IMR-90 (cell line): Measurements from ENCODE around the gene RGS3. TPM values are rescaled to one million over a fixed set of nuclear protein-coding genes. Genes with fewer than 3 reads are reported as not detected.

Experiments used
- ATAC-seq: fragments of 200-7000 bp; cut with Tn5 transposase; 2 replicates; pipeline ENCODE4 v1.9.1; 2020; ENCODE audit warnings: low read depth, mild to moderate bottlenecking, moderate library complexity
- BruUV-seq: library from RNA; stranded (reverse); fragments of 400-500 nt; replicated peaks from 2 replicates; lab custom pipeline; 2021; lab: Mats Ljungman, UMichigan
- CTCF ChIA-PET: fragments of 300-600 bp; formaldehyde crosslinking; extraction: SDS; loops from one replicate; lab custom pipeline; 2021; ENCODE audit warnings: antibody characterized with exemption; lab: Yijun Ruan, JAX
- POLR2A ChIA-PET: fragments of 300-600 bp; sonication (Branson Sonifier 250); formaldehyde crosslinking; loops from one replicate; lab custom pipeline; 2022; ENCODE audit warnings: antibody characterized with exemption; ENCODE audit not compliant: unreplicated experiment; lab: Charles Lee
- DNase-seq: peaks from one replicate; pipeline ENCODE4 v3.0.0; 2013
- H2AFZ ChIP-seq: replicated peaks from 2 replicates; pipeline ENCODE3; 2013; ENCODE audit warnings: low read length, mild to moderate bottlenecking; ENCODE audit not compliant: poor library complexity
- H2AK5ac ChIP-seq: 2 replicates; pipeline ENCODE4 v1.6.1; 2013; ENCODE audit warnings: low read depth, low read length, inconsistent platforms
- H2AK9ac ChIP-seq: replicated peaks from 2 replicates; pipeline ENCODE3; 2013; ENCODE audit warnings: mild to moderate bottlenecking, low read depth, low read length, moderate library complexity; ENCODE audit not compliant: poor library complexity
- H2BK120ac ChIP-seq: 2 replicates; pipeline ENCODE4 v1.6.1; 2013; ENCODE audit warnings: low read depth, low read length, inconsistent platforms
- H2BK15ac ChIP-seq: 3 replicates; pipeline ENCODE4 v1.6.1; 2013; ENCODE audit warnings: low read depth, low read length, inconsistent platforms
- H2BK20ac ChIP-seq: 2 replicates; pipeline ENCODE4 v1.6.1; 2013; ENCODE audit warnings: low read depth, mild to moderate bottlenecking, inconsistent platforms, low read length, moderate library complexity
- H2BK5ac ChIP-seq: 2 replicates; pipeline ENCODE4 v1.6.1; 2013; ENCODE audit warnings: mild to moderate bottlenecking, low read depth, low read length, inconsistent platforms; ENCODE audit not compliant: poor library complexity, severe bottlenecking
- H3K14ac ChIP-seq: replicated peaks from 2 replicates; pipeline ENCODE4 v1.6.1; 2013; ENCODE audit warnings: low read depth, low read length, inconsistent platforms
- H3K18ac ChIP-seq: 2 replicates; pipeline ENCODE4 v1.6.1; 2013; ENCODE audit warnings: low read depth, low read length, control low read depth
- H3K23ac ChIP-seq: 2 replicates; pipeline ENCODE4 v1.6.1; 2013; ENCODE audit warnings: low read depth, low read length, inconsistent platforms
- H3K27ac ChIP-seq: 2 replicates; pipeline ENCODE4 v1.5.1; 2013; ENCODE audit warnings: mild to moderate bottlenecking, control low read depth, low read length; ENCODE audit not compliant: insufficient read depth
- H3K27me3 ChIP-seq: 2 replicates; pipeline ENCODE4 v1.6.1; 2013; ENCODE audit warnings: low read length; ENCODE audit not compliant: control insufficient read depth, insufficient read depth
- H3K36me3 ChIP-seq: 2 replicates; pipeline ENCODE4 v1.6.1; 2013; ENCODE audit warnings: low read length, mixed read lengths; ENCODE audit not compliant: control insufficient read depth, insufficient read depth
- H3K4ac ChIP-seq: 2 replicates; pipeline ENCODE4 v1.6.1; 2013; ENCODE audit warnings: low read depth, low read length, inconsistent platforms
- H3K4me1 ChIP-seq: 2 replicates; pipeline ENCODE4 v1.6.1; 2013; ENCODE audit warnings: low read length, mixed read lengths; ENCODE audit not compliant: control insufficient read depth, insufficient read depth
- H3K4me2 ChIP-seq: 2 replicates; pipeline ENCODE4 v1.6.1; 2013; ENCODE audit warnings: low read depth, mild to moderate bottlenecking, control low read depth, low read length, moderate library complexity
- H3K4me3 ChIP-seq: 2 replicates; pipeline ENCODE4 v1.5.1; 2013; ENCODE audit warnings: low read depth, mild to moderate bottlenecking, control low read depth, low read length, moderate library complexity; ENCODE audit not compliant: insufficient read depth
- H3K56ac ChIP-seq: 2 replicates; pipeline ENCODE4 v1.6.1; 2013; ENCODE audit warnings: low read length, inconsistent platforms; ENCODE audit not compliant: insufficient read depth; ENCODE audit errors: extremely low read depth
- H3K79me1 ChIP-seq, 2 experiments: 2 replicates each; pipeline ENCODE4 v1.6.1; 2013; ENCODE audit warnings: low read length in 2 of 2, inconsistent platforms in 1 of 2, low read depth in 1 of 2
- H3K9ac ChIP-seq: 2 replicates; pipeline ENCODE4 v1.6.1; 2013; ENCODE audit warnings: low read depth, low read length, control low read depth
- H3K9me1 ChIP-seq: 2 replicates; pipeline ENCODE4 v1.6.1; 2013; ENCODE audit warnings: low read length, inconsistent platforms; ENCODE audit not compliant: insufficient read depth
- H3K9me3 ChIP-seq: 2 replicates; pipeline ENCODE4 v1.6.1; 2013; ENCODE audit warnings: low read length; ENCODE audit not compliant: control insufficient read depth, insufficient read depth
- H4K20me1 ChIP-seq: 2 replicates; pipeline ENCODE4 v1.6.1; 2013; ENCODE audit warnings: low read length, inconsistent platforms; ENCODE audit not compliant: insufficient read depth
- H4K5ac ChIP-seq: 2 replicates; pipeline ENCODE4 v1.6.1; 2013; ENCODE audit warnings: mild to moderate bottlenecking, low read depth, low read length, control low read depth
- H4K8ac ChIP-seq, 2 experiments: 2 replicates each; pipeline ENCODE4 v1.6.1; 2013; ENCODE audit warnings: low read depth in 2 of 2, low read length in 2 of 2, control low read depth in 1 of 2, inconsistent platforms in 1 of 2
- H4K91ac ChIP-seq: 2 replicates; pipeline ENCODE4 v1.6.1; 2013; ENCODE audit warnings: low read depth, low read length, inconsistent platforms; ENCODE audit not compliant: insufficient read depth
- BHLHE40 ChIP-seq: fragments of 150-350 bp; IDR thresholded peaks from 2 replicates; pipeline ENCODE4 v1.6.1; 2016; ENCODE audit warnings: mild to moderate bottlenecking, low read depth, low read length
- CEBPB ChIP-seq: IDR thresholded peaks from 2 replicates; pipeline ENCODE4 v1.6.1; 2012; ENCODE audit warnings: low read depth, low read length, improper control_type of control experiment
- FOS ChIP-seq: fragments of 150-350 bp; IDR thresholded peaks from 2 replicates; pipeline ENCODE4 v1.6.1; 2016; ENCODE audit warnings: low read depth, low read length
- MAFK ChIP-seq: IDR thresholded peaks from 2 replicates; pipeline ENCODE4 v1.6.1; 2012; ENCODE audit warnings: low read depth, low read length, improper control_type of control experiment
- NFE2L2 ChIP-seq: fragments of 150-350 bp; IDR thresholded peaks from 2 replicates; pipeline ENCODE4 v1.6.1; 2016; ENCODE audit warnings: low read depth, mild to moderate bottlenecking, low read length
- RAD21 ChIP-seq: IDR thresholded peaks from 2 replicates; pipeline ENCODE4 v1.6.1; 2012; ENCODE audit warnings: low read length, improper control_type of control experiment
- RFX5 ChIP-seq: IDR thresholded peaks from 2 replicates; pipeline ENCODE4 v1.8.0; 2012; ENCODE audit warnings: low read depth, mild to moderate bottlenecking, low read length, moderate library complexity
- SMC3 ChIP-seq: fragments of 150-350 bp; IDR thresholded peaks from 2 replicates; pipeline ENCODE4 v1.6.1; 2016; ENCODE audit warnings: low read depth, mild to moderate bottlenecking, antibody characterized with exemption, low read length, moderate library complexity
- WGBS, 2 experiments: methylation state at CpG; one replicate each; pipeline versions ENCODE4 v1.1.5 to v1.1.7; 2013; ENCODE audit warnings: missing lambda C conversion rate in 2 of 2; ENCODE audit not compliant: insufficient read length in 1 of 2; ENCODE audit errors: extremely low coverage in 2 of 2; 5-methylcytosine and 5-hydroxymethylcytosine counted together
- dilution Hi-C: fragments of 300-500 bp; cut with HindIII; formaldehyde crosslinking; loops from one replicate; pipeline ENCODE4 v1.14.3; 2018; ENCODE audit warnings: low sequenced_read_pairs; ENCODE audit not compliant: unreplicated experiment
- in situ Hi-C: fragments of 300-500 bp; cut with MboI; formaldehyde crosslinking; loops from 3 replicates; pipeline ENCODE4 v1.14.3; 2019; ENCODE audit warnings: low sequenced_read_pairs, inconsistent platforms, mixed read lengths
- intact Hi-C: fragments of 100-400 bp; cut with micrococcal nuclease; formaldehyde crosslinking; loops from 2 replicates; pipeline ENCODE4 v1.10.0; 2022
- polyA plus RNA-seq, 3 experiments: library from polyadenylated mRNA; depleted of rRNA; stranded (reverse); fragments of >200 nt; gene quantifications; 2 replicates each; pipeline ENCODE4 v1.2.3, GENCODE V29; 2012; ENCODE audit warnings: low replicate concordance in 1 of 3
- total RNA-seq: library from RNA; depleted of rRNA; stranded (reverse); fragments of >200 nt; gene quantifications from 2 replicates; pipeline ENCODE4 v1.2.3, GENCODE V29; 2012
- TF ChIP-seq, protein P1 (sequence below): conservative IDR thresholded peaks from 2 replicates; pipeline ENCODE4 v1.5.1; 2012; ENCODE audit warnings: mild to moderate bottlenecking, low read depth, low read length, improper control_type of control experiment
- TF ChIP-seq, protein P2 (sequence below): fragments of 150-350 bp; IDR thresholded peaks from 2 replicates; pipeline ENCODE4 v1.6.1; 2016; ENCODE audit warnings: low read depth, mild to moderate bottlenecking, low read length, moderate library complexity, borderline replicate concordance

RGS3 gene
- total and polyA plus RNA-seq, 2 of the 4 experiments (the other 2 are of a cell fraction): 51.8 to 65.6 TPM

DNA sequence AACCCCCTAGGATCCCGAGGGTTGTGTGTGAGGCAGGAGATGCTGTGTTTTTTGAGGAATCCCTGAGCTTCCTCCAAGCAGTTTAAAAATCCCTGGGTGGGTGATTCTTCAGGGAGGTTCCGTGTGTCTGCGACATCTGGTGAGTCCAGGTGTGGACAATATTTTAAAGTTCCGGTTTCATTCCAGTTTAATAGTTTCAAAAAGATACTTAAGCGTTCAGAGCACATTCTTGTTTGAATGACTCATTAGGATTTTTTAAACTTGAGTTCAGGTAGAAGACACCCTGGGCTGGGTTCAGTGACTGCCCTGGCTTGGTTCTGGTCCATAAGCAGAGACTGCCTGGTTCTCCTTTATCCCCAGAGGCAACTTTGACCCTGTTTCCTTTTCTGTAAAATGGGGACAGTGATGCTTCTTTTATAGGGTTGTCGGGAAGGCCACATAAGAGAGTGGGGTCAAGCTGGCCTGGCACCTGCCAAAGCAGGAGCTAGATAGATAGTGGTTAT lies 119.2 kb downstream of the RGS3 start:
- H2BK15ac ChIP-seq: no peak overlapping the region
- no peaks in the 10 kb centered on the region for H3K9me3 ChIP-seq
- no peak for TF ChIP-seq BHLHE40
- TF ChIP-seq CEBPB: no peak
- TF ChIP-seq RFX5: no peak
- TF ChIP-seq MAFK: no peak
- TF ChIP-seq, protein P1, sequence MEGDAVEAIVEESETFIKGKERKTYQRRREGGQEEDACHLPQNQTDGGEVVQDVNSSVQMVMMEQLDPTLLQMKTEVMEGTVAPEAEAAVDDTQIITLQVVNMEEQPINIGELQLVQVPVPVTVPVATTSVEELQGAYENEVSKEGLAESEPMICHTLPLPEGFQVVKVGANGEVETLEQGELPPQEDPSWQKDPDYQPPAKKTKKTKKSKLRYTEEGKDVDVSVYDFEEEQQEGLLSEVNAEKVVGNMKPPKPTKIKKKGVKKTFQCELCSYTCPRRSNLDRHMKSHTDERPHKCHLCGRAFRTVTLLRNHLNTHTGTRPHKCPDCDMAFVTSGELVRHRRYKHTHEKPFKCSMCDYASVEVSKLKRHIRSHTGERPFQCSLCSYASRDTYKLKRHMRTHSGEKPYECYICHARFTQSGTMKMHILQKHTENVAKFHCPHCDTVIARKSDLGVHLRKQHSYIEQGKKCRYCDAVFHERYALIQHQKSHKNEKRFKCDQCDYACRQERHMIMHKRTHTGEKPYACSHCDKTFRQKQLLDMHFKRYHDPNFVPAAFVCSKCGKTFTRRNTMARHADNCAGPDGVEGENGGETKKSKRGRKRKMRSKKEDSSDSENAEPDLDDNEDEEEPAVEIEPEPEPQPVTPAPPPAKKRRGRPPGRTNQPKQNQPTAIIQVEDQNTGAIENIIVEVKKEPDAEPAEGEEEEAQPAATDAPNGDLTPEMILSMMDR: no peak
- TF ChIP-seq, protein P2, sequence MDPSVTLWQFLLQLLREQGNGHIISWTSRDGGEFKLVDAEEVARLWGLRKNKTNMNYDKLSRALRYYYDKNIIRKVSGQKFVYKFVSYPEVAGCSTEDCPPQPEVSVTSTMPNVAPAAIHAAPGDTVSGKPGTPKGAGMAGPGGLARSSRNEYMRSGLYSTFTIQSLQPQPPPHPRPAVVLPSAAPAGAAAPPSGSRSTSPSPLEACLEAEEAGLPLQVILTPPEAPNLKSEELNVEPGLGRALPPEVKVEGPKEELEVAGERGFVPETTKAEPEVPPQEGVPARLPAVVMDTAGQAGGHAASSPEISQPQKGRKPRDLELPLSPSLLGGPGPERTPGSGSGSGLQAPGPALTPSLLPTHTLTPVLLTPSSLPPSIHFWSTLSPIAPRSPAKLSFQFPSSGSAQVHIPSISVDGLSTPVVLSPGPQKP: no peak
- TF ChIP-seq FOS: no peak
- TF ChIP-seq NFE2L2: no peak
- TF ChIP-seq SMC3: no peak
- no peak for TF ChIP-seq RAD21
- no peak overlapping the region for H2AK5ac ChIP-seq
- H3K4ac ChIP-seq: no peak overlapping the region
- no TSS peak for BruUV-seq
- ATAC-seq: no peak
- intact Hi-C loops: no loop called here
- H3K56ac ChIP-seq: no peak overlapping the region
- peaks cover 18% of the 10 kb centered on the region; the same call in 1 of the 2 replicates for H3K36me3 ChIP-seq
- peaks cover 34% of the 10 kb centered on the region for H3K4me1 ChIP-seq
- no peak overlapping the region for H2BK20ac ChIP-seq
- no peak overlapping the region for H3K27ac ChIP-seq
- H3K4me3 ChIP-seq: no peak overlapping the region
- H3K9ac ChIP-seq: no peak overlapping the region
- H3K14ac ChIP-seq: no peak overlapping the region
- H4K20me1 ChIP-seq: peaks cover 7% of the 10 kb centered on the region; the same call in 1 of the 2 replicates
- H4K91ac ChIP-seq: no peak overlapping the region
- H2AFZ ChIP-seq: no peak overlapping the region
- H3K23ac ChIP-seq: no peak overlapping the region
- H3K18ac ChIP-seq: no peak overlapping the region
- in situ Hi-C loops: loop anchor here (5.0 kb wide), 1 partner anchor 130 kb away; no protein-coding TSS in a partner anchor
- H3K27me3 ChIP-seq: no peaks in the 10 kb centered on the region
- no CpG with 5 or more reads among the region's 6 CpGs for WGBS, 2 experiments
- H2BK120ac ChIP-seq: no peak overlapping the region
- no peak overlapping the region for H4K8ac ChIP-seq
- no peak overlapping the region for H2AK9ac ChIP-seq
- no peak for DNase-seq
- no peak overlapping the region for H3K4me2 ChIP-seq
- peaks cover 35% of the 10 kb centered on the region for H3K9me1 ChIP-seq
- dilution Hi-C loops: no loop called here
- no peak overlapping the region for H4K5ac ChIP-seq
- POLR2A ChIA-PET: no interaction called here
- no peak overlapping the region for H2BK5ac ChIP-seq
- CTCF ChIA-PET: interaction anchor here (0.9 to 1.8 kb wide), 6 partner anchors 9 to 136 kb away, joined by 3 to 10 read pairs (median 6); no protein-coding TSS in a partner anchor
- peaks cover 13 to 55% of the 10 kb centered on the region in 2 experiments for H3K79me1 ChIP-seq
